Lower lobe of right lung (tissue), 2 donors: ENCODE data around the gene NCAPG2. TPM values are rescaled to one million over a fixed set of nuclear protein-coding genes. Genes with fewer than 3 reads are reported as not detected.

Source experiments
- ATAC-seq, 2 donors: fragments of 200-7000 bp; cut with Tn5 transposase; one replicate each; pipeline ENCODE4 v1.9.1; 2020 to 2022; ENCODE audit warnings: mild to moderate bottlenecking in 2 of 2, moderate library complexity in 2 of 2
- DNase-seq: peaks from one replicate; pipeline ENCODE4 v3.0.0-alpha.2; 2020
- H3K27ac ChIP-seq: fragments of 200-600 bp; one replicate; pipeline ENCODE4 v1.8.0; 2022
- H3K27me3 ChIP-seq: fragments of 200-600 bp; one replicate; pipeline ENCODE4 v1.8.0; 2022; ENCODE audit warnings: low read depth
- H3K36me3 ChIP-seq: fragments of 200-600 bp; one replicate; pipeline ENCODE4 v1.8.0; 2022; ENCODE audit warnings: mild to moderate bottlenecking
- H3K4me1 ChIP-seq: fragments of 200-600 bp; one replicate; pipeline ENCODE4 v1.8.0; 2022
- H3K4me3 ChIP-seq: fragments of 200-600 bp; one replicate; pipeline ENCODE4 v1.8.0; 2022; ENCODE audit warnings: mild to moderate bottlenecking
- H3K9me3 ChIP-seq: fragments of 200-600 bp; one replicate; pipeline ENCODE4 v1.8.0; 2022
- intact Hi-C: fragments of 100-400 bp; cut with DNase I; formaldehyde crosslinking; loops from one replicate; pipeline ENCODE4 v1.11.0; 2022
- total RNA-seq: library from RNA; stranded (reverse); fragmentation: NEBNext Ultra II Directional; extraction: Animal tissue kit (Norgen Biotek cat#: 25700); gene quantifications from one replicate; pipeline ENCODE4 v1.2.1, GENCODE V29; 2021
- TF ChIP-seq, protein P1 (sequence below): fragments of 200-600 bp; IDR thresholded peaks from one replicate; pipeline ENCODE4 v1.8.0; 2022; ENCODE audit warnings: antibody characterized with exemption, mild to moderate bottlenecking
- donor health status: DM: no; HTN: yes; CAD: no; lungs with severe emphysema.

Gene NCAPG2
- total RNA-seq, 1 donor from 2014 or later = 10.0 TPM

DNA sequence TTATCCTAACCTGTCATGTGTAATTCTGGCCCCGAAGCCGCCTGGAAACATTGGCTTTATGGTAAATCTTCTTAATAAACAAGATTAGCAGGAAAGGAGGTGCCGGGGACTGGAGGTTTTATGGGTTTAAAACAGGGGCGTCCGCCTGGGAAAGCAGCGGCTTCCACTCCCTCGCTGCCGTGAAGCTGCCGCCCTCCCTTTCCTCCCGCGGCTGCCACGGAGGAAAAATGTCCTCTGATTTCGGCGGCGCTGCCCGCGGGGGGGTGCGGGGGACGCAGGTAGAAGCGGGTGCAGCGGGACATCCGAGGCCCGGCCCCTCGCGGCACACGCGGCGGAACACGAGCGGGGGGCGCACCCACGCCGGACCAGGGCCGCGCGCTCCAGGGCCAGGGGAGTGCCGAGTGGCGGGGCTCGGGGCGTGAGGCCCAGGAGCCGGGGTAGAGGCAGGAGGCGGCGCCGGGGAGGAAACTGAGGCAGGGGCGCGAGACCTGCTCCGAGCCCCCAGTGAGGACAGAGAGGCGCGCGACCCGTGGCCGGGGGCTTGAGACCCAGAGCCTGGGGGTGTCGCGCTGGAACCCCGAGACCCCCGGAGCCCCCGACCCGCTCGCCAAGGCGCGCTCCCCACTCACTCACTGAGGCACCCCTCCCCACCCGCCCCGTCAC lies 118.0 kb downstream of the NCAPG2 start:
- no peak for ATAC-seq
- Histone ChIP-seq H3K27me3 (peaks cover 53% of the 10 kb centered on the region), H3K4me3 (peak overlapping the region; percentile 23), H3K9me3 (no peaks in the 10 kb centered on the region), H3K27ac (no peak overlapping the region), H3K4me1 (peaks cover 15% of the 10 kb centered on the region), H3K36me3 (no peaks in the 10 kb centered on the region)
- DNase-seq = no peak
- TF ChIP-seq, protein P1, sequence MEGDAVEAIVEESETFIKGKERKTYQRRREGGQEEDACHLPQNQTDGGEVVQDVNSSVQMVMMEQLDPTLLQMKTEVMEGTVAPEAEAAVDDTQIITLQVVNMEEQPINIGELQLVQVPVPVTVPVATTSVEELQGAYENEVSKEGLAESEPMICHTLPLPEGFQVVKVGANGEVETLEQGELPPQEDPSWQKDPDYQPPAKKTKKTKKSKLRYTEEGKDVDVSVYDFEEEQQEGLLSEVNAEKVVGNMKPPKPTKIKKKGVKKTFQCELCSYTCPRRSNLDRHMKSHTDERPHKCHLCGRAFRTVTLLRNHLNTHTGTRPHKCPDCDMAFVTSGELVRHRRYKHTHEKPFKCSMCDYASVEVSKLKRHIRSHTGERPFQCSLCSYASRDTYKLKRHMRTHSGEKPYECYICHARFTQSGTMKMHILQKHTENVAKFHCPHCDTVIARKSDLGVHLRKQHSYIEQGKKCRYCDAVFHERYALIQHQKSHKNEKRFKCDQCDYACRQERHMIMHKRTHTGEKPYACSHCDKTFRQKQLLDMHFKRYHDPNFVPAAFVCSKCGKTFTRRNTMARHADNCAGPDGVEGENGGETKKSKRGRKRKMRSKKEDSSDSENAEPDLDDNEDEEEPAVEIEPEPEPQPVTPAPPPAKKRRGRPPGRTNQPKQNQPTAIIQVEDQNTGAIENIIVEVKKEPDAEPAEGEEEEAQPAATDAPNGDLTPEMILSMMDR = no peak
- intact Hi-C loops = no loop called here

- Histone ChIP-seq H3K4me1 (peaks cover 15% of the 10 kb centered on the region), H3K27ac (no peak overlapping the region), H3K9me3 (no peaks in the 10 kb centered on the region), H3K4me3 (peak overlapping the region; percentile 23), H3K27me3 (peaks cover 53% of the 10 kb centered on the region), H3K36me3 (no peaks in the 10 kb centered on the region)
- TF ChIP-seq, protein P1 = no peak
- intact Hi-C loops = no loop called here
- ATAC-seq (peak in 1 of 2 donors; percentile 17), DNase-seq (no peak)
Observed at GRCh38 chr7:158585721-158586498, 118.7 kb downstream of the NCAPG2 start.

- Histone ChIP-seq H3K36me3 (no peaks in the 10 kb centered on the region), H3K27ac (no peak overlapping the region), H3K4me3 (no peak overlapping the region), H3K4me1 (peaks cover 15% of the 10 kb centered on the region), H3K27me3 (peaks cover 53% of the 10 kb centered on the region), H3K9me3 (peaks cover 8% of the 10 kb centered on the region)
- ATAC-seq (no peak), DNase-seq (no peak)
- intact Hi-C loops = no loop called here
- TF ChIP-seq, protein P1 = no peak
Observed at GRCh38 chr7:158584407-158584806, 120.2 kb downstream of the NCAPG2 start.

DNA sequence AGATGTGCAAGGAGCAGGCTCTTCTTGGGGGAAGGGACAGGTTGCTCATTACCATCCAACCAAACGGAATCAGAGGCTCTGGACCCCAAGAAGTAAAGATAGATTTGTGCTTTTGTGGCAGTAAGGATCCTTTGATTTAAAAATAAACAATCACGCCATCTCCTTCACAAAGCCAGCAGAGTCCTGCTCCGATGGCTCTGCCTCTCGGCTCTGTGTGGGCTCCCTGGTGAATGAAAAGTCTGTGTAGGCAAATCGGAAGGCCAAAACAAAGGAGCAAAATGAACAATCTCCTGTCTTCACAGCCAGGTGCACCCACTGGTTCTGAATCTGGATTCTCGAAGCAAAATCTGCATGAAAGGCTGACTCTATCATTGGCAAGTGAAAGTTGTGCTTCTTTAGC lies 120.8 kb downstream of the NCAPG2 start:
- Histone ChIP-seq H3K27ac (no peak overlapping the region), H3K9me3 (peaks cover 12% of the 10 kb centered on the region), H3K36me3 (no peaks in the 10 kb centered on the region), H3K27me3 (peaks cover 53% of the 10 kb centered on the region), H3K4me3 (no peak overlapping the region), H3K4me1 (peaks cover 15% of the 10 kb centered on the region)
- ATAC-seq (no peak), DNase-seq (no peak)
- TF ChIP-seq, protein P1 = no peak
- intact Hi-C loops = no loop called here

GRCh38 chr7:158583143-158583542 lies 121.5 kb downstream of the NCAPG2 start:
- H3K27ac ChIP-seq = no peak overlapping the region
- H3K4me1 ChIP-seq = peaks cover 15% of the 10 kb centered on the region
- peaks cover 12% of the 10 kb centered on the region for H3K9me3 ChIP-seq
- intact Hi-C loops = no loop called here
- H3K36me3 ChIP-seq = no peaks in the 10 kb centered on the region
- no peak overlapping the region for H3K4me3 ChIP-seq
- ATAC-seq (no peak), DNase-seq (no peak)
- peaks cover 47% of the 10 kb centered on the region for H3K27me3 ChIP-seq
- TF ChIP-seq, protein P1 = no peak
